Measurements from ENCODE around the gene TRIM38. TPM values are rescaled to one million over a fixed set of nuclear protein-coding genes. Genes with fewer than 3 reads are reported as not detected.

TRIM38 gene
- total and polyA plus RNA-seq, 9 donors = 3.8 to 10.3 (median 6.4) TPM

- Histone ChIP-seq H3K27me3 (no peaks in the 10 kb centered on the region), H3K9me3 (no peaks in the 10 kb centered on the region), H3K36me3 (no peaks in the 10 kb centered on the region), H3K4me3 (no peak overlapping the region), H3K4me1 (ENCODE audit: insufficient read depth) (no peaks in the 10 kb centered on the region), H3K27ac (no peak overlapping the region)
- no peak for DNase-seq
- WGBS, 3 donors = 92 to 96% (median 94%) methylated on average over 1 of the region's 1 CpG
- no peak for TF ChIP-seq CTCF (IDR thresholded peaks at IDR 0.05)
- TF ChIP-seq EP300 (IDR thresholded peaks at IDR 0.05) = no peak
- TF ChIP-seq POLR2A (IDR thresholded peaks at IDR 0.05) = no peak
- intact Hi-C loops (cut with DNase I) = no loop called here
Measured at GRCh38 chr6:25949695-25950094, 12.9 kb upstream of the TRIM38 start.

GRCh38 chr6:25950297-25950696 is 12.3 kb upstream of the TRIM38 start:
- no peaks in the 10 kb centered on the region for H3K9me3 ChIP-seq
- H3K27me3 ChIP-seq = no peaks in the 10 kb centered on the region
- no peak overlapping the region for H3K27ac ChIP-seq
- H3K4me3 ChIP-seq = no peak overlapping the region
- TF ChIP-seq POLR2A (IDR thresholded peaks at IDR 0.05) = no peak
- no peak for TF ChIP-seq CTCF (IDR thresholded peaks at IDR 0.05)
- TF ChIP-seq EP300 (IDR thresholded peaks at IDR 0.05) = no peak
- intact Hi-C loops (cut with DNase I) = no loop called here
- no peak for DNase-seq
- no peaks in the 10 kb centered on the region for H3K4me1 ChIP-seq (ENCODE audit: insufficient read depth)
- H3K36me3 ChIP-seq = no peaks in the 10 kb centered on the region
- WGBS, 3 donors = 41 to 61% (median 45%) methylated on average over 4 of the region's 4 CpGs

GRCh38 chr6:25951296-25952032 is 11.1 kb upstream of the TRIM38 start:
- Histone ChIP-seq H3K4me3 (no peak overlapping the region), H3K4me1 (ENCODE audit: insufficient read depth) (no peaks in the 10 kb centered on the region), H3K9me3 (no peaks in the 10 kb centered on the region), H3K36me3 (no peaks in the 10 kb centered on the region), H3K27me3 (no peaks in the 10 kb centered on the region), H3K27ac (no peak overlapping the region)
- 64 to 80% (median 72%) methylated on average over 7 of the region's 7 CpGs for WGBS, 3 donors
- intact Hi-C loops (cut with DNase I) = no loop called here
- no peak for DNase-seq
- TF ChIP-seq POLR2A (IDR thresholded peaks at IDR 0.05) (no peak), CTCF (IDR thresholded peaks at IDR 0.05) (no peak), EP300 (IDR thresholded peaks at IDR 0.05) (no peak)

- Histone ChIP-seq H3K36me3 (no peaks in the 10 kb centered on the region), H3K9me3 (no peaks in the 10 kb centered on the region), H3K4me1 (ENCODE audit: insufficient read depth) (no peaks in the 10 kb centered on the region), H3K27ac (no peak overlapping the region), H3K4me3 (no peak overlapping the region), H3K27me3 (no peaks in the 10 kb centered on the region)
- WGBS, 3 donors = 80 to 83% (median 82%) methylated on average over 2 of the region's 2 CpGs
- TF ChIP-seq EP300 (IDR thresholded peaks at IDR 0.05) = no peak
- no peak for TF ChIP-seq POLR2A (IDR thresholded peaks at IDR 0.05)
- no peak for TF ChIP-seq CTCF (IDR thresholded peaks at IDR 0.05)
- intact Hi-C loops (cut with DNase I) = no loop called here
- no peak for DNase-seq
Measured at GRCh38 chr6:25952535-25952934, 10.1 kb upstream of the TRIM38 start.
